Measurements from ENCODE around the gene PCBP4. TPM values are rescaled to one million over a fixed set of nuclear protein-coding genes. Genes with fewer than 3 reads are reported as not detected.
A peak's percentile ranks its signal among the peaks of the same experiment; 100 is the strongest.

The PCBP4 gene
- total RNA-seq, 1 experiment from 2014 or later: 17.9 TPM

GRCh38 chr3:51945031-51945840 lies 22.0 kb downstream of the PCBP4 start:
- H3F3A ChIP-seq (ENCODE audit: insufficient read depth, low read depth): no peaks in the 10 kb centered on the region; the same call in 1 of the 2 replicates
- DNase-seq: no peak
- BruUV-seq (replicated peaks): no TSS peak
- H3K79me2 ChIP-seq (ENCODE audit: low read depth): peaks cover 14% of the 10 kb centered on the region
- POLR2A ChIA-PET (ENCODE audit: unreplicated experiment): no interaction called here
- H3K4me1 ChIP-seq (replicated peaks; ENCODE audit: insufficient read depth): peaks cover 16% of the 10 kb centered on the region; the same call in 1 of the 2 replicates
- H3K27me3 ChIP-seq (ENCODE audit: insufficient read depth, low read depth): no peaks in the 10 kb centered on the region
- TF ChIP-seq EZH2 (IDR thresholded peaks at IDR 0.05; ENCODE audit: low read depth): no peak
- TF ChIP-seq CTCF (conservative IDR thresholded peaks at IDR 0.05): no peak
- intact Hi-C loops (cut with micrococcal nuclease; ENCODE audit: unreplicated experiment): no loop called here
- H3K9me3 ChIP-seq (ENCODE audit: insufficient read depth, low read depth): no peaks in the 10 kb centered on the region
- H3K27ac ChIP-seq: no peak overlapping the region
- H4K20me1 ChIP-seq (ENCODE audit: insufficient read depth): no peaks in the 10 kb centered on the region
- no peak overlapping the region for H2AFZ ChIP-seq
- H3K9me2 ChIP-seq (ENCODE audit: insufficient read depth): no peaks in the 10 kb centered on the region
- H3K4me2 ChIP-seq: no peak overlapping the region
- CTCF ChIA-PET: no interaction called here
- no peaks in the 10 kb centered on the region for H3K36me3 ChIP-seq (ENCODE audit: low read depth)
- no peak overlapping the region for H3K4me3 ChIP-seq

GRCh38 chr3:51944451-51945021 lies 22.7 kb downstream of the PCBP4 start:
- no peak overlapping the region for H3K27ac ChIP-seq
- BruUV-seq (replicated peaks): no TSS peak
- no peak for TF ChIP-seq EZH2 (IDR thresholded peaks at IDR 0.05; ENCODE audit: low read depth)
- no peak for TF ChIP-seq CTCF (conservative IDR thresholded peaks at IDR 0.05)
- H3K79me2 ChIP-seq (ENCODE audit: low read depth): peaks cover 21% of the 10 kb centered on the region
- H2AFZ ChIP-seq: no peak overlapping the region
- no peaks in the 10 kb centered on the region for H3K9me3 ChIP-seq (ENCODE audit: insufficient read depth, low read depth)
- no peak overlapping the region for H3K4me3 ChIP-seq
- peaks cover 5% of the 10 kb centered on the region; the same call in 1 of the 2 replicates for H4K20me1 ChIP-seq (ENCODE audit: insufficient read depth)
- CTCF ChIA-PET: no interaction called here
- intact Hi-C loops (cut with micrococcal nuclease; ENCODE audit: unreplicated experiment): loop anchor here (5.0 kb wide), 2 partner anchors 293 to 393 kb away; partner anchors contain the start of gene TWF2
- H3K27me3 ChIP-seq (ENCODE audit: insufficient read depth, low read depth): no peaks in the 10 kb centered on the region
- POLR2A ChIA-PET (ENCODE audit: unreplicated experiment): no interaction called here
- no peak for DNase-seq
- H3K4me1 ChIP-seq (replicated peaks; ENCODE audit: insufficient read depth): peaks cover 16% of the 10 kb centered on the region; the same call in 1 of the 2 replicates
- no peaks in the 10 kb centered on the region for H3K36me3 ChIP-seq (ENCODE audit: low read depth)
- H3K9me2 ChIP-seq (ENCODE audit: insufficient read depth): no peaks in the 10 kb centered on the region
- H3K4me2 ChIP-seq: no peak overlapping the region
- H3F3A ChIP-seq (ENCODE audit: insufficient read depth, low read depth): no peaks in the 10 kb centered on the region; the same call in 1 of the 2 replicates

GRCh38 chr3:51943451-51944391 lies 23.5 kb downstream of the PCBP4 start:
- BruUV-seq (replicated peaks): no TSS peak

More at GRCh38 chr3:51943451-51944391, 23.5 kb downstream of the PCBP4 start:
- TF ChIP-seq EZH2 (IDR thresholded peaks at IDR 0.05; ENCODE audit: low read depth) (no peak), CTCF (conservative IDR thresholded peaks at IDR 0.05) (no peak)
- H3K9me3 ChIP-seq (ENCODE audit: insufficient read depth, low read depth): no peaks in the 10 kb centered on the region
- H3K4me3 ChIP-seq: peak overlapping the region; percentile 72; the same call in 1 of the 2 replicates
- ChIA-PET POLR2A (ENCODE audit: unreplicated experiment) (interaction anchor here (0.6 kb wide), 1 partner anchor 444 kb away, joined by 8 read pairs; the partner anchor contains the start of gene DCAF1), CTCF (interaction anchor here (0.6 to 1.2 kb wide), 4 partner anchors 30 to 444 kb away, joined by 3 to 6 read pairs (median 4); partner anchors contain the start of genes ABHD14B and DCAF1)
- H3K27me3 ChIP-seq (ENCODE audit: insufficient read depth, low read depth): no peaks in the 10 kb centered on the region
- H3K27ac ChIP-seq: no peak overlapping the region
- intact Hi-C loops (cut with micrococcal nuclease; ENCODE audit: unreplicated experiment): loop anchor here (2.0 to 5.0 kb wide), 4 partner anchors 39 to 394 kb away; partner anchors contain the start of genes ACY1, DUSP7 and TWF2
- H3K4me2 ChIP-seq: peak overlapping the region; percentile 98
- H2AFZ ChIP-seq: no peak overlapping the region
- no peaks in the 10 kb centered on the region; the same call in 1 of the 2 replicates for H3K36me3 ChIP-seq (ENCODE audit: low read depth)
- DNase-seq: no peak
- H4K20me1 ChIP-seq (ENCODE audit: insufficient read depth): peaks cover 5% of the 10 kb centered on the region; the same call in 1 of the 2 replicates
- peaks cover 26% of the 10 kb centered on the region for H3K79me2 ChIP-seq (ENCODE audit: low read depth)
- H3K4me1 ChIP-seq (replicated peaks; ENCODE audit: insufficient read depth): peaks cover 16% of the 10 kb centered on the region; the same call in 1 of the 2 replicates
- no peaks in the 10 kb centered on the region; the same call in 1 of the 2 replicates for H3F3A ChIP-seq (ENCODE audit: insufficient read depth, low read depth)
- no peaks in the 10 kb centered on the region for H3K9me2 ChIP-seq (ENCODE audit: insufficient read depth)

All from PC-9 (cell line).